ENCODE data around the gene ZSWIM9.
"Not testable (repeated sequence)": the region's sequence is repeated elsewhere in the genome, so short reads cannot be mapped to it uniquely, and the experiment has no call there.

ZSWIM9 gene

GRCh38 chr19:48221628-48222027 lies 51.1 kb downstream of the ZSWIM9 start:
- no peak for DNase-seq

GRCh38 chr19:48230555-48231129 lies 60.2 kb downstream of the ZSWIM9 start:
- DNase-seq: no peak

- no peak for DNase-seq
Measured at GRCh38 chr19:48237057-48237456, 66.6 kb downstream of the ZSWIM9 start.

- DNase-seq: no peak
Measured at GRCh38 chr19:48239120-48239519, 68.6 kb downstream of the ZSWIM9 start.

- no peak for DNase-seq
Measured at GRCh38 chr19:48239582-48240141, 69.2 kb downstream of the ZSWIM9 start.

GRCh38 chr19:48241771-48242170 lies 71.3 kb downstream of the ZSWIM9 start:
- not testable (repeated sequence) for DNase-seq

- DNase-seq: no peak
Measured at GRCh38 chr19:48244281-48244680, 73.8 kb downstream of the ZSWIM9 start.

- no peak for DNase-seq
Measured at GRCh38 chr19:48246101-48246500, 75.6 kb downstream of the ZSWIM9 start.

GRCh38 chr19:48247212-48247611 lies 76.7 kb downstream of the ZSWIM9 start:
- no peak for DNase-seq
